GM12892 (cell line): ENCODE measurements around the gene PARP12.

Experiments used
- POLR2A ChIP-seq: IDR thresholded peaks from 2 replicates; pipeline ENCODE4 v1.6.1; 2011; ENCODE audit warnings: low read depth, low read length, control low read depth
- POLR2AphosphoS5 ChIP-seq: IDR thresholded peaks from 2 replicates; pipeline ENCODE4 v1.6.1; 2011; ENCODE audit warnings: low read depth, low read length, control low read depth
- TAF1 ChIP-seq: IDR thresholded peaks from 2 replicates; pipeline ENCODE4 v1.6.1; 2011; ENCODE audit warnings: low read depth, mild to moderate bottlenecking, control low read depth, low read length, borderline replicate concordance

GRCh38 chr7:140042386-140042670 lies 20.4 kb downstream of the PARP12 start:
- TF ChIP-seq POLR2A (no peak), TAF1 (no peak), POLR2AphosphoS5 (no peak)
